ENCODE results near the gene OSM. TPM values are rescaled to one million over a fixed set of nuclear protein-coding genes. Genes with fewer than 3 reads are reported as not detected.

OSM gene
- total RNA-seq, 1 donor from 2014 or later, result not detected

DNA sequence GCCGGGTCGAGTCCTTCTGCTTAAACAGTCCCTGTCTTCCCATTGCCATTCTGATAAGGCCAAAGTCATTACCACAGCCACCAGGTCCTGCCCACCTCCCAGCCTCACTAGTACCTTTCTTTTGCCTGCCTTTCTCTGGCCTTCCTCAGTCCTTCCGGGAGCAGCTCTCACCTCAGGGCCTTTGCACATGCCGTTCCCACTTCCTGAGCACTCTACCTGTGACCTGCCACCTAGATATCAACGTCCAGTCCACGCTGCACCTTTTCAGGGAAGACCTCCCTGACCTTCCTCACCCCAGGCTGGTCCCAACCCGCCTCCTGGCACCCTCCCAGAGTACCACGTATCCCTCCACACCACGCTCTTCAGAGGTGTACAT is 7.8 kb upstream of the OSM start:
- DNase-seq (ENCODE audit: low read depth) (no peak), FAIRE-seq (no peak)
- Histone ChIP-seq H3K4me3 (ENCODE audit: low read depth, low read length) (no peak overlapping the region), H3K27me3 (ENCODE audit: control insufficient read depth, insufficient read depth, low read length) (no peaks in the 10 kb centered on the region), H3K36me3 (ENCODE audit: control insufficient read depth, insufficient read depth, low read length) (no peaks in the 10 kb centered on the region)
- no peak for TF ChIP-seq CTCF (IDR thresholded peaks at IDR 0.05; ENCODE audit: insufficient read depth, low read length, severe bottlenecking)

DNA sequence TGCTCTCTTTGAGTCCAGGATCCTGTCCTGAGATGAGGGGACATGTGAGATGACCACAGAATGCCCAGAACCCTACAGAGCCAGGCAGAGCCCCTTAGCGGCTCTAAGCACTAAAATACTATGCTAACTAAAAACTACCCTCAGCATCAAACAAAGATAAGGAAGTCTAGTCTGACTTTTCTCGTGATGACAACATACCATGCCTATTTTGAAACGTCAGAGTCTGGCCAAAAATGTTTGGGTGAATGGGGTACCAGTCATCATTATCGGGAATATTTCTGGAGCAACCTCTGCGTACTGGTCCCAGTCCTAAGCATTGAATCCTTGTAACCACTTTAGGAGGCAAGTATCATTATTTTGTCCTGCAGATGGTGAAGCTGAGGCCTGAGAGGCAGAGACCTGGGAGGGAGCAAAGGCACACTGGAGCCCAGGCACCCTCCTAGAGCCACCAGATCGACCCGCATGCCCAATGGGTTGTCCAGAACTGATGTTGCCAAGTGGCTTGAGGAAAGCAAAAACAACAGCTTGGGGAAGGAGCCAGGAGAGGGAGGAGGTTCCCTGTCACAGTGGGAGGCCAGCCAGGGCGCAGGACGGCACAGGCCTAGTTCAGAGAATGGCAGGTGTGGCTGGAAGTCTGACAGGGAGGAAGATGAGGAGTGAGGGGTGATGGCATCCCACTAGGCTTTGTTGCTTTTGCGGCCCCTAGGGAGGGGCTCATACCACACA is 7.2 kb upstream of the OSM start:
- Histone ChIP-seq H3K4me3 (ENCODE audit: low read depth, low read length) (no peak overlapping the region), H3K27me3 (ENCODE audit: control insufficient read depth, insufficient read depth, low read length) (no peaks in the 10 kb centered on the region), H3K36me3 (ENCODE audit: control insufficient read depth, insufficient read depth, low read length) (no peaks in the 10 kb centered on the region)
- no peak for TF ChIP-seq CTCF (IDR thresholded peaks at IDR 0.05; ENCODE audit: insufficient read depth, low read length, severe bottlenecking)
- FAIRE-seq (peak; percentile 77), DNase-seq (ENCODE audit: low read depth) (no peak)

DNA sequence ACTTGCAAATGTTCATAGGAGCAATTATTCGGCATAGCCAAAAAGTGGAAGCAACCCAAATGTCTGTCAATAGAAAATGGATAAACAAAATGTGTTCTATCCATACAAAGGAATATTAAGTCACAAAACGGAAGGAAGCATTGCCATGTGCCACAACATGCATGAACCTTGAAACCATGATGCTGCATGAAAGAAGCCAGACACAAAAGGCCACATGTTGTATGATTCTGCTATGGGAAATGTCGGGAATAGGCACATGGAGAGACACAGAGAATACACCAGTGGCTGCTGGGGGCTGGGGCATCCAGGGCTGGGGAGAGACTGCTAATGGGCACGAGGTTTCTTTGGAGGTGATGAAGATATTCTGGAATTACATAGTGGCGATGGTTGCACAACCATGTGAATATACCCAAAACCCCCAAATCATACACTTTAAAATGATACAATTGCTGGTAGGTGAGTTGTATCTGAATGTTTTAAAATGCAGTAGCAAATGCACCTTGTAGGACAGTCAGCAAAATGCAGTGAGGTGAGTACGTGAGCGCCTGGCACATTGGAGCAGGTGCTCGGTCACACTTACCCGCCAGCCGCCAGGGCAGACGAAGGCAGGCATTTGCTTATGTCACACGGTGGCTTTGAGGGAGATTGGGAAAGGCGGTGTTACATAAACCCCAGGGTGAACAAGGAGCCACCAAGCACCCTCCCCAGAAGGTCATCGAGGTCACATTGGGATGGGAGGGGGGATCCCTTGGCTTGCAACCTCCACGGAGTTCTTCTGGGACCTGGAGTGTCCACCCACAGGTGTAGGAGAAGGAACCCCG is 6.3 kb upstream of the OSM start:
- no peak for TF ChIP-seq CTCF (IDR thresholded peaks at IDR 0.05; ENCODE audit: insufficient read depth, low read length, severe bottlenecking)
- Histone ChIP-seq H3K36me3 (ENCODE audit: control insufficient read depth, insufficient read depth, low read length) (no peaks in the 10 kb centered on the region), H3K4me3 (ENCODE audit: low read depth, low read length) (no peak overlapping the region), H3K27me3 (ENCODE audit: control insufficient read depth, insufficient read depth, low read length) (no peaks in the 10 kb centered on the region)
- FAIRE-seq (no peak), DNase-seq (ENCODE audit: low read depth) (no peak)

DNA sequence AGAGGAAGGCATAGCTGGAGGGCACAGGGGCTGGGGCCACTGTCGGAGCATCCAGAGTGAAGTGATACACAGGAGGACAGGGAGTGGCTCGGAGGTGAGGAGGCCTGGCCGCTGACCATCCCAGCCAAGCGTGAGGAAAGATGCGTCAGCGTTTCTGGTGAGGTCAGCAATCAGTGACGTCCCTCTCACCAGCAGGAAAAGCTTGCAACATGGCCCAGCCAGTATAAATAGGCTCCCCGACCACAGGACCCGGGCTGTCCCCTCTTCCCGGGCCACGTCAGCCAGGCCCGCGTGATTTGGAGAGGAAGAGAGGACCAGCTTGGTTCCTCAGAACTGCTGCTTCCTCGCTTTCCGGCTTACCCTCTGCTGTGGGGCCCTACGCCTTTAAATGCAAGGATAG is 4.2 kb upstream of the OSM start:
- Histone ChIP-seq H3K36me3 (ENCODE audit: control insufficient read depth, insufficient read depth, low read length) (no peaks in the 10 kb centered on the region), H3K27me3 (ENCODE audit: control insufficient read depth, insufficient read depth, low read length) (peaks cover 2% of the 10 kb centered on the region), H3K4me3 (ENCODE audit: low read depth, low read length) (no peak overlapping the region)
- TF ChIP-seq CTCF (IDR thresholded peaks at IDR 0.05; ENCODE audit: insufficient read depth, low read length, severe bottlenecking), result no peak
- no peak for FAIRE-seq
- DNase-seq (ENCODE audit: low read depth), result no peak

DNA sequence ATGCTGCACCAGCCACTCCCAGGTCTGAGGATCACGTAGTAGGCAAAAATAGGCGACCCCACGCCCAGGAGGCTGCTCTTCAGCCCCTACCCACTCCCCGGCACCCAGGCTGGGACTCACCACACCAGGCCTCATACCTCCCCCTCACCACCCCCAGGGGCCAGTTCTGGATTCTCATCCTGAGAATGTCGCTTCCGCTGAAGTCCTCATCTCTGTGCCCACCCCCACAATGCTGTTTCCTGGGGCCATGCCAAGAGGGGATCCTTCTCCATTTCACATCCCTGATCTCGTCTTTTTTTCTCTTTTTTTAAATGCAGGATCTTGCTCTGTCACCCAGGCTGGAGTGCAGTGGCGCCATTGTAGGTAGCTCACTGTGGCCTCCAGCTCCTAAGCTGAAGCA is 1.7 kb upstream of the OSM start:
- H3K4me3 ChIP-seq (ENCODE audit: low read depth, low read length), result no peak overlapping the region
- H3K36me3 ChIP-seq (ENCODE audit: control insufficient read depth, insufficient read depth, low read length), result no peaks in the 10 kb centered on the region
- no peak for DNase-seq (ENCODE audit: low read depth)
- TF ChIP-seq CTCF (IDR thresholded peaks at IDR 0.05; ENCODE audit: insufficient read depth, low read length, severe bottlenecking), result no peak
- peaks cover 2% of the 10 kb centered on the region for H3K27me3 ChIP-seq (ENCODE audit: control insufficient read depth, insufficient read depth, low read length)
- no peak for FAIRE-seq

Measured in bronchial epithelial cell (primary cell).